ENCODE measurements around the gene SCAPER.

DNA sequence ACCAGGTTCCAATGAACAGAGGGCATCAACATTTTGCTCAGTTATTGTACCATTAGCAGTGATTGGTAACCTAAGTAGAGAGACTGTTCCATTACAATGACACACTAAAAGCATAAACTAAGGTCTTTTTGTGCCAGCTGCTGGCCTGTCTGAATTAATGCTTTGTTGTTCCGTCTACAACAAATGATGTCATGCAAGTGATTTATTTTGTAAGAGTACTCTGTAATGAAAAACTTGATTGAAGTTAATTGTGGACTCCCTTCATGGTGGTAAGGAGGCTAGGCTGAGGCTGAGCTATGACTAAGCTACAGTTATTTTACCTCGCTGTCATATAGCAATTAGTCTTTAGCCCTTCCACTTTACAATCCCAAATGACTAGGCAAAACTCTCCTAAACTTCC is 49.6 kb upstream of the SCAPER start:
- TF ChIP-seq, protein P1, sequence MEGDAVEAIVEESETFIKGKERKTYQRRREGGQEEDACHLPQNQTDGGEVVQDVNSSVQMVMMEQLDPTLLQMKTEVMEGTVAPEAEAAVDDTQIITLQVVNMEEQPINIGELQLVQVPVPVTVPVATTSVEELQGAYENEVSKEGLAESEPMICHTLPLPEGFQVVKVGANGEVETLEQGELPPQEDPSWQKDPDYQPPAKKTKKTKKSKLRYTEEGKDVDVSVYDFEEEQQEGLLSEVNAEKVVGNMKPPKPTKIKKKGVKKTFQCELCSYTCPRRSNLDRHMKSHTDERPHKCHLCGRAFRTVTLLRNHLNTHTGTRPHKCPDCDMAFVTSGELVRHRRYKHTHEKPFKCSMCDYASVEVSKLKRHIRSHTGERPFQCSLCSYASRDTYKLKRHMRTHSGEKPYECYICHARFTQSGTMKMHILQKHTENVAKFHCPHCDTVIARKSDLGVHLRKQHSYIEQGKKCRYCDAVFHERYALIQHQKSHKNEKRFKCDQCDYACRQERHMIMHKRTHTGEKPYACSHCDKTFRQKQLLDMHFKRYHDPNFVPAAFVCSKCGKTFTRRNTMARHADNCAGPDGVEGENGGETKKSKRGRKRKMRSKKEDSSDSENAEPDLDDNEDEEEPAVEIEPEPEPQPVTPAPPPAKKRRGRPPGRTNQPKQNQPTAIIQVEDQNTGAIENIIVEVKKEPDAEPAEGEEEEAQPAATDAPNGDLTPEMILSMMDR (conservative IDR thresholded peaks at IDR 0.05; ENCODE audit: low read depth, low read length) = no peak
- no peak for TF ChIP-seq POLR2A (IDR thresholded peaks at IDR 0.05; ENCODE audit: low read depth, low read length)
